NCI-H1417 treated with DMSO at 0.1 percent for 48 hours (cell line): ENCODE measurements around the gene ADAMTSL4.
"Not testable (repeated sequence)": the region's sequence is repeated elsewhere in the genome, so short reads cannot be mapped to it uniquely, and the experiment has no call there.

Experiments
- DNase-seq: peaks from one replicate; lab custom pipeline; 2025; lab: John Stamatoyannopoulos, UW

Gene ADAMTSL4

GRCh38 chr1:150582371-150582770, 33.2 kb downstream of the ADAMTSL4 start:
- no peak for DNase-seq

DNA sequence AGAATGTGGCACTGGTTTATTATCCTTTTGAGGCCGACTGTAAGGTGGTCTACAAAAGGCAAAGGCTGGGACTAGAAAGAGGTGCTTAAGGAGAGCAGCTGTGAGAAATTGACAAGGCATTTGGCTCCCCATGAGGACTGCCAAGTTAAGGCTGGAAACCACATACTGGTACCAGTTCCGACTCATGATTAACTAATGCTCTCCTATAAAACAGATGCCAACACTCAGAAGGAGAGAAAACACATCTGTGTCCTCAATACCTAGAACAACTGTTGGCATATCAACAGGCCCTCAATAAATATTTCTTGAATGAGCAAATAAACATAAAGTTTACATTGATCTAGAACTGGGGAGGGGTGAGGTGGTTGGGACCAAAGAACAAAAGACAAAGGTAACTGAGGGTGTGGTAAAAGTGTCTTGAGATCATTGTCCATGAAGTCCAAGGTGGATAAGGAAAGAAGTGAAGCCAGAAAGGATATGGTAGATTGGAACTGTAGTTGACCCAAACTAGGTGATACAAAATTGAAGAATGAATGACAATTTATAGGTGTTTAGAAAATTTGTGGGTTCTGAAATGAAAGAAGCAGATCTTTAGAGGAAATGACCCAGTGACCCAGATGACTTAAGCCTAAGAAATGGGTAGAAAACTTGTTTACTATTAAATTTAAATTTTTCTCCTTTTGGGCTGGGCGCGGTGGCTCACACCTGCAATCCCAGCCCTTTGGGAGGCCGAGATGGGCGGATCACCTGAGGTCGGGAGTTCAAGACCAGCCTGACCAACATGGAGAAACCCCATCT, 47.1 kb downstream of the ADAMTSL4 start:
- no peak for DNase-seq

- DNase-seq = no peak
These were observed 47.8 kb downstream of the ADAMTSL4 start for GRCh38 chr1:150596976-150597375.

- DNase-seq = not testable (repeated sequence)
These were observed 49.1 kb downstream of the ADAMTSL4 start for GRCh38 chr1:150598346-150598745.

GRCh38 chr1:150601540-150601939, 52.3 kb downstream of the ADAMTSL4 start:
- no peak for DNase-seq

- DNase-seq = not testable (repeated sequence)
These were observed 53.2 kb downstream of the ADAMTSL4 start for GRCh38 chr1:150602372-150602771.

DNA sequence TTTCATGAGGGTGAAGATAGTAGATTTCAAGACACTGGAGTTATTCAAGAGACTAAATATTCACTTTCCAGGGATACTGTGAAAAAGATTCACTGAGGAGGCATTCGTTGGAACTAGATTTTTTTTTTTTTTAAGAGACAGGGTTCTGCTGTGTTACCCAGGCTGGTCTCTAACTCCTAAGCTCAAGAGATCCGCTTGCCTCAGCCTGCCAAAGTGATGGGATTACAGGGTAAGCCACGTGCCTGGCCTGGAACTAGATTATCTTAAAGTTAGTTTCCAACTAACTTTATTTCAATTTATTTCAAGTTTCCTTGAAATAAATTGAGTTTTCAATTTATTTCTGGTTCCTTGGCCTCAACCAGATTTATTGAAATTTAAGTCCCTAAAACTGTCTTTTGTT, 54.5 kb downstream of the ADAMTSL4 start:
- no peak for DNase-seq

- no peak for DNase-seq
These were observed 55.0 kb downstream of the ADAMTSL4 start for GRCh38 chr1:150604226-150604588.

DNA sequence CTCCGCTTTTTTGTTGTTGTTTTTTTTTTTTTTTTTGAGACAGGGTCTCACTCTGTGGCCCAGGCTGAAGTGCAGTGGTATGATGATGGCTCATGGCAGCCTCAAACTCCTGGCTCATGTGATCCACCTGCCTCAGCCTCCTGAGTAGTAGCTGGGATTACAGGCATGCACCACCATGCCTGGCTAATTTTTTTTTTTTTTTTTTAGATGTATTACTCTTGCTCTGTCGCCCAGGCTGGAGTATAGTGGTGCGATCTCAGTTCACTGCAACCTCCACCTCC, 56.2 kb downstream of the ADAMTSL4 start:
- DNase-seq = not testable (repeated sequence)

- no peak for DNase-seq
These were observed 57.4 kb downstream of the ADAMTSL4 start for GRCh38 chr1:150606463-150607142.

GRCh38 chr1:150609732-150610131, 60.5 kb downstream of the ADAMTSL4 start:
- DNase-seq = no peak
